Neural cell (in vitro differentiated cells): ENCODE data around the gene LRRC74B. TPM values are rescaled to one million over a fixed set of nuclear protein-coding genes. Genes with fewer than 3 reads are reported as not detected.
"Not testable (repeated sequence)": the region's sequence is repeated elsewhere in the genome, so short reads cannot be mapped to it uniquely, and the experiment has no call there.

Source experiments
- H2AFZ ChIP-seq: fragments of 200-600, 300-800 bp; sonication (generic), shearing (Covaris generic); 2 replicates; pipeline ENCODE4 v1.6.0; 2014; ENCODE audit warnings: low read depth, mild to moderate bottlenecking, antibody characterized with exemption, low read length, moderate library complexity
- H3F3A ChIP-seq: fragments of 200-600 bp; shearing (Covaris generic); 2 replicates; pipeline ENCODE4 v1.6.1; 2016; ENCODE audit warnings: mild to moderate bottlenecking, moderate library complexity, mixed read lengths, antibody characterized with exemption, low read length; ENCODE audit not compliant: insufficient read depth, poor library complexity, severe bottlenecking
- H3K27ac ChIP-seq: fragments of 200-600, 300-800 bp; sonication (generic), shearing (Covaris generic); 2 replicates; pipeline ENCODE4 v1.5.1; 2014; ENCODE audit warnings: mild to moderate bottlenecking, low read length, moderate library complexity
- H3K27me3 ChIP-seq: fragments of 300-800, 200-600 bp; sonication (generic), shearing (Covaris generic); 2 replicates; pipeline ENCODE4 v1.6.0; 2014; ENCODE audit warnings: mild to moderate bottlenecking, low read depth, low read length, moderate library complexity; ENCODE audit not compliant: insufficient read depth
- H3K36me3 ChIP-seq: fragments of 300-800, 200-600 bp; sonication (generic), shearing (Covaris generic); 2 replicates; pipeline ENCODE4 v1.5.1; 2014; ENCODE audit warnings: mild to moderate bottlenecking, antibody characterized with exemption, low read length, moderate library complexity; ENCODE audit not compliant: insufficient read depth
- H3K4me2 ChIP-seq: fragments of 300-800, 200-600 bp; sonication (generic), shearing (Covaris generic); 2 replicates; pipeline ENCODE4 v1.6.0; 2014; ENCODE audit warnings: mild to moderate bottlenecking, low read length
- H3K4me3 ChIP-seq: fragments of 300-800, 200-600 bp; sonication (generic), shearing (Covaris generic); 2 replicates; pipeline ENCODE4 v1.5.1; 2014; ENCODE audit warnings: mild to moderate bottlenecking, low read length, moderate library complexity
- H3K79me2 ChIP-seq: fragments of 200-600 bp; shearing (Covaris generic); replicated peaks from 2 replicates; pipeline ENCODE4 v1.6.0; 2014; ENCODE audit warnings: mild to moderate bottlenecking, low read length, moderate library complexity; ENCODE audit not compliant: insufficient read depth
- H3K9ac ChIP-seq: fragments of 300-800, 200-600 bp; sonication (generic), shearing (Covaris generic); 2 replicates; pipeline ENCODE4 v1.6.1; 2016; ENCODE audit warnings: mild to moderate bottlenecking, low read length, mixed read lengths
- H3K9me2 ChIP-seq: fragments of 200-600 bp; shearing (Covaris generic); 2 replicates; pipeline ENCODE4 v1.6.1; 2016; ENCODE audit warnings: mild to moderate bottlenecking, low read length, mixed read lengths; ENCODE audit not compliant: insufficient read depth
- H3K9me3 ChIP-seq: fragments of 200-600, 300-800 bp; sonication (generic), shearing (Covaris generic); 2 replicates; pipeline ENCODE4 v1.6.1; 2016; ENCODE audit warnings: mild to moderate bottlenecking, mixed run types, low read length, moderate library complexity, mixed read lengths
- H4K20me1 ChIP-seq: fragments of 200-600 bp; shearing (Covaris generic); 2 replicates; pipeline ENCODE4 v1.6.1; 2016; ENCODE audit warnings: mild to moderate bottlenecking, mixed run types; ENCODE audit not compliant: insufficient read depth
- MXI1 ChIP-seq: fragments of 450-650 bp; conservative IDR thresholded peaks from 2 replicates; pipeline ENCODE4 v1.6.1; 2014; ENCODE audit warnings: antibody characterized with exemption, mild to moderate bottlenecking; ENCODE audit not compliant: poor library complexity, severe bottlenecking
- TAF1 ChIP-seq: IDR thresholded peaks from 2 replicates; pipeline ENCODE4 v1.6.1; 2012; ENCODE audit warnings: low read depth
- polyA plus RNA-seq: library from polyadenylated mRNA; depleted of rRNA; stranded (reverse); fragments of >200 nt; gene quantifications from 2 replicates; pipeline ENCODE4 v1.2.3, GENCODE V29; 2014
- TF ChIP-seq, protein P1 (sequence below): IDR thresholded peaks from 2 replicates; pipeline ENCODE4 v1.6.1; 2012; ENCODE audit warnings: borderline replicate concordance
- TF ChIP-seq, protein P2 (sequence below): fragments of 450-650 bp; IDR thresholded peaks from 2 replicates; pipeline ENCODE4 v1.5.1; 2014; ENCODE audit warnings: antibody characterized with exemption, mild to moderate bottlenecking, moderate library complexity; ENCODE audit not compliant: poor library complexity, severe bottlenecking

Gene LRRC74B
- polyA plus RNA-seq, 1 donor from 2014 or later: not detected

DNA sequence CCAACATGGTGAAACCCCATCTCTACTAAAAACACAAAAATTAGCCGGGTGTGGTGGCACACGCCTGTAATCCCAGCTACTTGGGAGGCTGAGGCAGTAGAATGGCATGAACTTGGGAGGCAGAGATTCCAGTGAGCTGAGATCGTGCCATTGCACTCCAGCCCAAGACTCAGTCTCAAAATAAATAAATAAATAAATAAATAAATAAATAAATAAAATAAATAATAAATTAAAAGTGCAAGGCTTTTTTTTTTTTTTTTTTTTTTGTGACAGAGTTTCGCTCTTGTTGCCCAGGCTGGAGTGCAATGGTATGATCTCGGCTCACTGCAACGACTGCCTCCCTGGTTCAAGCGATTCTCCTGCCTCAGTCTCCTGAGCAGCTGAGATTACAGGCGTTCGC is 51.1 kb downstream of the LRRC74B start:
- not testable (repeated sequence) for H3K9me3 ChIP-seq, H3K36me3 ChIP-seq, H2AFZ ChIP-seq, H3K79me2 ChIP-seq, H3K9ac ChIP-seq, H3K27me3 ChIP-seq, H3K4me2 ChIP-seq, H4K20me1 ChIP-seq, H3K9me2 ChIP-seq, H3K4me3 ChIP-seq, H3K27ac ChIP-seq, H3F3A ChIP-seq

DNA sequence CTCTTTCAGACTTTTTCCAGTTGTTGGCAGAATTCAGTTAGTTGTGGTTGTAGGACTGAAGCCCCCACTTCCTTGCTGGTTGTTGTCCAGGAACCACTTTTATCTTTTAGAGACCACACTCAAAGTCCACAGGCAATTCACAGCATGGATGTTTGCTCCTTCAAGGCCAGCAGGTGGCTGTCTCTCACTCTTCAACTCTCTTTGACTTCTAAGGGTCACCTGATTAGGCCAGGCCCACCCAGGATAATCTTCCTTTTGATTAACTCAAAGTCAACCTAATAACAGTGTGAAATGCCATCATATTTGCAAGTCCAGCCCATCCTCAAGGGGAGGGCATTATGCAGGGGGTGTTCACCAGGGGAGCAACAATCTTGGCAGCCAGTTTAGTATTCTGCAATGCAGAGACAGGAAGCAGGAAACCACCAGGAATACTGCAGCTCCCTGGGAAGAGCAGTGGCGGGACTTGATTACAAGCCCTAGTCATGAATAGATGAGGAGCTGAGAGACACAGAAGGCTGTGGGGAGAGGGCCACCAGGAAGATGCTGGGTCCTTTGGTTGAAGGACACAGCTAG is 52.4 kb downstream of the LRRC74B start:
- H3K79me2 ChIP-seq: no peaks in the 10 kb centered on the region
- no peaks in the 10 kb centered on the region for H3K9me2 ChIP-seq
- H4K20me1 ChIP-seq: no peaks in the 10 kb centered on the region
- H3K27ac ChIP-seq: no peak overlapping the region
- no peak overlapping the region for H3K9ac ChIP-seq
- H3K4me3 ChIP-seq: no peak overlapping the region
- H3K27me3 ChIP-seq: no peaks in the 10 kb centered on the region
- no peaks in the 10 kb centered on the region for H3K36me3 ChIP-seq
- no peak overlapping the region for H3K4me2 ChIP-seq
- no peaks in the 10 kb centered on the region for H3K9me3 ChIP-seq
- no peaks in the 10 kb centered on the region for H3F3A ChIP-seq
- H2AFZ ChIP-seq: no peak overlapping the region
- no peak for TF ChIP-seq TAF1

DNA sequence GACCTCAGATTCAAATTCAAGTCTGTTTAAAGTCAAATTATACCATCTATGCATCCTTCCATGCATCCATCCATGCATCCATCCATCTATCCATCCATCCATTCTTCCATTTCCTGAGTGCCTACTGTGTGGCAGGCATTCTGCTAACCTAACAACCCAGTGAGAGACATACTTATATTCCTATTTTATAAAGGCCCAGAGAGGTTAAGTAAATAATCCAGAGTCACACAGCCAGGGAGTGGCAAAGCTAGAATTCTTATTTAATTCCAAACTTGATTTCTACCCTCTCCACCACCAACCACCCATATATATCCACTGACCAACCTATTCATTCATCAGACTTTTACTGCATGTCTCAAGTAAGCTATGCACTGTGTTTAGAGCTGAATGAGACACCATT is 53.8 kb downstream of the LRRC74B start:
- Histone ChIP-seq H3K27ac (no peak overlapping the region), H3K9me3 (no peaks in the 10 kb centered on the region), H3K79me2 (no peaks in the 10 kb centered on the region), H3K36me3 (no peaks in the 10 kb centered on the region), H3K4me2 (no peak overlapping the region), H3F3A (no peaks in the 10 kb centered on the region), H3K9ac (no peak overlapping the region), H3K27me3 (no peaks in the 10 kb centered on the region), H3K9me2 (no peaks in the 10 kb centered on the region), H3K4me3 (no peak overlapping the region), H2AFZ (no peak overlapping the region), H4K20me1 (no peaks in the 10 kb centered on the region)
- TF ChIP-seq MXI1: no peak
- TF ChIP-seq, protein P1, sequence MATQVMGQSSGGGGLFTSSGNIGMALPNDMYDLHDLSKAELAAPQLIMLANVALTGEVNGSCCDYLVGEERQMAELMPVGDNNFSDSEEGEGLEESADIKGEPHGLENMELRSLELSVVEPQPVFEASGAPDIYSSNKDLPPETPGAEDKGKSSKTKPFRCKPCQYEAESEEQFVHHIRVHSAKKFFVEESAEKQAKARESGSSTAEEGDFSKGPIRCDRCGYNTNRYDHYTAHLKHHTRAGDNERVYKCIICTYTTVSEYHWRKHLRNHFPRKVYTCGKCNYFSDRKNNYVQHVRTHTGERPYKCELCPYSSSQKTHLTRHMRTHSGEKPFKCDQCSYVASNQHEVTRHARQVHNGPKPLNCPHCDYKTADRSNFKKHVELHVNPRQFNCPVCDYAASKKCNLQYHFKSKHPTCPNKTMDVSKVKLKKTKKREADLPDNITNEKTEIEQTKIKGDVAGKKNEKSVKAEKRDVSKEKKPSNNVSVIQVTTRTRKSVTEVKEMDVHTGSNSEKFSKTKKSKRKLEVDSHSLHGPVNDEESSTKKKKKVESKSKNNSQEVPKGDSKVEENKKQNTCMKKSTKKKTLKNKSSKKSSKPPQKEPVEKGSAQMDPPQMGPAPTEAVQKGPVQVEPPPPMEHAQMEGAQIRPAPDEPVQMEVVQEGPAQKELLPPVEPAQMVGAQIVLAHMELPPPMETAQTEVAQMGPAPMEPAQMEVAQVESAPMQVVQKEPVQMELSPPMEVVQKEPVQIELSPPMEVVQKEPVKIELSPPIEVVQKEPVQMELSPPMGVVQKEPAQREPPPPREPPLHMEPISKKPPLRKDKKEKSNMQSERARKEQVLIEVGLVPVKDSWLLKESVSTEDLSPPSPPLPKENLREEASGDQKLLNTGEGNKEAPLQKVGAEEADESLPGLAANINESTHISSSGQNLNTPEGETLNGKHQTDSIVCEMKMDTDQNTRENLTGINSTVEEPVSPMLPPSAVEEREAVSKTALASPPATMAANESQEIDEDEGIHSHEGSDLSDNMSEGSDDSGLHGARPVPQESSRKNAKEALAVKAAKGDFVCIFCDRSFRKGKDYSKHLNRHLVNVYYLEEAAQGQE: no peak
- TF ChIP-seq, protein P2, sequence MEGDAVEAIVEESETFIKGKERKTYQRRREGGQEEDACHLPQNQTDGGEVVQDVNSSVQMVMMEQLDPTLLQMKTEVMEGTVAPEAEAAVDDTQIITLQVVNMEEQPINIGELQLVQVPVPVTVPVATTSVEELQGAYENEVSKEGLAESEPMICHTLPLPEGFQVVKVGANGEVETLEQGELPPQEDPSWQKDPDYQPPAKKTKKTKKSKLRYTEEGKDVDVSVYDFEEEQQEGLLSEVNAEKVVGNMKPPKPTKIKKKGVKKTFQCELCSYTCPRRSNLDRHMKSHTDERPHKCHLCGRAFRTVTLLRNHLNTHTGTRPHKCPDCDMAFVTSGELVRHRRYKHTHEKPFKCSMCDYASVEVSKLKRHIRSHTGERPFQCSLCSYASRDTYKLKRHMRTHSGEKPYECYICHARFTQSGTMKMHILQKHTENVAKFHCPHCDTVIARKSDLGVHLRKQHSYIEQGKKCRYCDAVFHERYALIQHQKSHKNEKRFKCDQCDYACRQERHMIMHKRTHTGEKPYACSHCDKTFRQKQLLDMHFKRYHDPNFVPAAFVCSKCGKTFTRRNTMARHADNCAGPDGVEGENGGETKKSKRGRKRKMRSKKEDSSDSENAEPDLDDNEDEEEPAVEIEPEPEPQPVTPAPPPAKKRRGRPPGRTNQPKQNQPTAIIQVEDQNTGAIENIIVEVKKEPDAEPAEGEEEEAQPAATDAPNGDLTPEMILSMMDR: no peak
